ENCODE data around the gene KHSRP. TPM values are rescaled to one million over a fixed set of nuclear protein-coding genes. Genes with fewer than 3 reads are reported as not detected.

Gene KHSRP
- total RNA-seq, 4 donors from 2014 or later: 116 to 143 (median 131) TPM

DNA sequence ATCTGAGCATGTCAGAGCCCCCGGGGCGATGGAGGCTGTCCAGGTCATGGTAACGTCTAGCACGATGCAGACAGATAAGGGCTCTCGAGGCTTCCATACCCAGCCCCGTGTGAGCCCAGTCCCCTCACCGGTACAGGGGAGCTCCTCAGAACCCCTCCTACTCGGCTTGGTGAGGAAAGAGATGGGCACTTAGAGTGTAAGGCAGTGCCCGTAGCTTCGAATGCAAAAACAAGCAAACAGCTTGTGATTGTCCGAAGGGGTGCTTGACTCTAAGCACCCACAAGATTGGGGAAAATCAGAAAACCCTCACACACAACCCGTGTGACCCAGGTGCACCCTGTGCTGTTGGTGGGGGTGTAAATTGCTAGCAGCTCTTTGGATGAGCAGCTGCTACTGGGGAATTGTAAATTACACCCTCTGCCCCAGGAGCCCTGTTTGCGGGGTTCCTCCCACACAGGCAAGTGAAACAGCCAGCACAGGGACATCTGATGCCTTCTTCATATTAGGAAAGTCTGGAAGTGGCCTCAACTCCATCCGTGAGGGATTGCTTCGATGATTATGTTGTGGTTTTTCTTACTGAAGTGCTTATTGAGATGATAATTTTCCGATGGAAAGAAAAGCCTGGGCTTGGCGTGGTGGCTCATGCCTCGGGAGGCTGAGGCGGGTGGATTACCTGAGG is 48.0 kb downstream of the KHSRP start:
- WGBS, 2 donors: 68 to 71% methylated on average over 19 of the region's 19 CpGs
- H3K4me3 ChIP-seq (ENCODE audit: low read depth, poor library complexity, severe bottlenecking): no peak overlapping the region
- TF ChIP-seq POLR2A (IDR thresholded peaks at IDR 0.05): no peak
- TF ChIP-seq, protein P1, sequence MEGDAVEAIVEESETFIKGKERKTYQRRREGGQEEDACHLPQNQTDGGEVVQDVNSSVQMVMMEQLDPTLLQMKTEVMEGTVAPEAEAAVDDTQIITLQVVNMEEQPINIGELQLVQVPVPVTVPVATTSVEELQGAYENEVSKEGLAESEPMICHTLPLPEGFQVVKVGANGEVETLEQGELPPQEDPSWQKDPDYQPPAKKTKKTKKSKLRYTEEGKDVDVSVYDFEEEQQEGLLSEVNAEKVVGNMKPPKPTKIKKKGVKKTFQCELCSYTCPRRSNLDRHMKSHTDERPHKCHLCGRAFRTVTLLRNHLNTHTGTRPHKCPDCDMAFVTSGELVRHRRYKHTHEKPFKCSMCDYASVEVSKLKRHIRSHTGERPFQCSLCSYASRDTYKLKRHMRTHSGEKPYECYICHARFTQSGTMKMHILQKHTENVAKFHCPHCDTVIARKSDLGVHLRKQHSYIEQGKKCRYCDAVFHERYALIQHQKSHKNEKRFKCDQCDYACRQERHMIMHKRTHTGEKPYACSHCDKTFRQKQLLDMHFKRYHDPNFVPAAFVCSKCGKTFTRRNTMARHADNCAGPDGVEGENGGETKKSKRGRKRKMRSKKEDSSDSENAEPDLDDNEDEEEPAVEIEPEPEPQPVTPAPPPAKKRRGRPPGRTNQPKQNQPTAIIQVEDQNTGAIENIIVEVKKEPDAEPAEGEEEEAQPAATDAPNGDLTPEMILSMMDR (IDR thresholded peaks at IDR 0.05): no peak
- no peak for DNase-seq (ENCODE audit: low spot score in 2 of 2)
- intact Hi-C loops (cut with DNase I; ENCODE audit: low total_unique reads): no loop called here

GRCh38 chr19:6375411-6376010 is 49.1 kb downstream of the KHSRP start, which contains the start of gene PSPN:
PSPN (minus strand) TSS chr19:6375933; CDS start chr19:6375849, 84 bp downstream.
- no peak for DNase-seq (ENCODE audit: low spot score in 2 of 2)
- TF ChIP-seq POLR2A (IDR thresholded peaks at IDR 0.05): no peak
- TF ChIP-seq, protein P1 (IDR thresholded peaks at IDR 0.05): no peak
- WGBS, 2 donors: 85 to 86% methylated on average over 20 to 23 of the region's 25 CpGs
- intact Hi-C loops (cut with DNase I; ENCODE audit: low total_unique reads): no loop called here
- H3K4me3 ChIP-seq (ENCODE audit: low read depth, poor library complexity, severe bottlenecking): no peak within 1 kb of the TSS

DNA sequence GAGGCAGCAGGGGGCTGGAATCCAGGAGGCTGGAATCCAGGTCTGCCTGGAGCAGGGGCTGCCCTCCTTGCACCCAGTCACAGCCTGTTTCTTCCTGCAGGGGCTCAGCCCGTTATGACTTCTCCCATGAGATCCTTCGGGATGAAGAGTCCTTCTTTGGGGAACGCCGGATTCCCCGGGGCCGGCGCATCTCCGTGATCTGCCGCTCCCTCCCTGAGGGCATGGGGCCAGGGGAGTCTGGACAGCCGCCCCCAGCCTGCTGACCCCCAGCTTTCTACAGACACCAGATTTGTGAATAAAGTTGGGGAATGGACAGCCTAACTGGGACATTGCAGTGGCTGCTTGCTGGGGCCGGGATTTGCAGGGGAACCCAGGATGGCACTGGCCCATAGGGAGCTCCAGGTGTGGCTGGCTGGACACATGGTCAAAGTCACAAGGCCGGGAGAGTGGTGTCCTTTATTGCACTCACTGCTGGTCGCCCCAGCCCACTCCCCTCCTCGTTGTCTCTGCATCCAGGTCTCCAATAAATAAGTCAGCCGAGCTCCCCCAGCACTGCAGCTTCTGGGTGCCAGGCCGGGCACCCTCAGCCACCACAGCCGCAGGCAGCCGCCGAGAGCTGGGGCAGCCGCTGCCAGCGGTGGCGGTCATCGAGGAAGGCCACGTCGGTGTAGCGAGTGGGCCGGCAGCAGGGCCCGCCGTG is 49.8 kb downstream of the KHSRP start:
- DNase-seq (ENCODE audit: low spot score in 2 of 2): no peak
- 74 to 81% methylated on average over 25 to 28 of the region's 29 CpGs for WGBS, 2 donors
- intact Hi-C loops (cut with DNase I; ENCODE audit: low total_unique reads): no loop called here
- H3K4me3 ChIP-seq (ENCODE audit: low read depth, poor library complexity, severe bottlenecking): no peak overlapping the region
- no peak for TF ChIP-seq POLR2A (IDR thresholded peaks at IDR 0.05)
- TF ChIP-seq, protein P1 (IDR thresholded peaks at IDR 0.05): no peak

GRCh38 chr19:6374161-6374709 is 50.4 kb downstream of the KHSRP start:
- 63 to 73% methylated on average over 21 to 29 of the region's 29 CpGs for WGBS, 2 donors
- DNase-seq (ENCODE audit: low spot score in 2 of 2): peak in 1 of 2 donors; percentile 87
- no peak overlapping the region for H3K4me3 ChIP-seq (ENCODE audit: low read depth, poor library complexity, severe bottlenecking)
- intact Hi-C loops (cut with DNase I; ENCODE audit: low total_unique reads): no loop called here
- TF ChIP-seq POLR2A (IDR thresholded peaks at IDR 0.05): no peak
- TF ChIP-seq, protein P1 (IDR thresholded peaks at IDR 0.05): no peak

DNA sequence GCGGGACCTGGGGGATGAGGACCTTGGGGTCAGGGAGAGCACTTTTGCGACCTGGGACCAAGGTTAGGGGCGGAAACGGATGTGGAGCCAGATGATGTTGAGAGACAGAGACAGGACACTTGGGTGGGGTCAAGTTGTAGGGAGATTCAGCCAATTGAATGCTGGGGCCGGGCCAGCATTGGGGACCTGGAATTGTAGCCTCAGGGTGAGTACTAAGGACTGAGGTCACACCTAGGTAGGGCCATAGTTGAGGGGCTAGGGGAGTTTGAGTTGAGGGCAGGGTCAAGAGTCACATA is 50.9 kb downstream of the KHSRP start:
- WGBS, 2 donors: 14 to 24% methylated on average over 5 of the region's 5 CpGs
- no peak overlapping the region for H3K4me3 ChIP-seq (ENCODE audit: low read depth, poor library complexity, severe bottlenecking)
- TF ChIP-seq, protein P1 (IDR thresholded peaks at IDR 0.05): no peak
- no peak for TF ChIP-seq POLR2A (IDR thresholded peaks at IDR 0.05)
- DNase-seq (ENCODE audit: low spot score in 2 of 2): no peak
- intact Hi-C loops (cut with DNase I; ENCODE audit: low total_unique reads): no loop called here

Data from lower leg skin (tissue), 4 donors.